GM19467 (cell line): Measurements from ENCODE around the gene UBASH3B.

Experiments used
- ATAC-seq: cut with Tn5 transposase; IDR thresholded peaks from one replicate; pipeline ENCODE4 v1.9.1; 2021; ENCODE audit warnings: mild to moderate bottlenecking, moderate library complexity; ENCODE audit not compliant: unreplicated experiment

UBASH3B gene

DNA sequence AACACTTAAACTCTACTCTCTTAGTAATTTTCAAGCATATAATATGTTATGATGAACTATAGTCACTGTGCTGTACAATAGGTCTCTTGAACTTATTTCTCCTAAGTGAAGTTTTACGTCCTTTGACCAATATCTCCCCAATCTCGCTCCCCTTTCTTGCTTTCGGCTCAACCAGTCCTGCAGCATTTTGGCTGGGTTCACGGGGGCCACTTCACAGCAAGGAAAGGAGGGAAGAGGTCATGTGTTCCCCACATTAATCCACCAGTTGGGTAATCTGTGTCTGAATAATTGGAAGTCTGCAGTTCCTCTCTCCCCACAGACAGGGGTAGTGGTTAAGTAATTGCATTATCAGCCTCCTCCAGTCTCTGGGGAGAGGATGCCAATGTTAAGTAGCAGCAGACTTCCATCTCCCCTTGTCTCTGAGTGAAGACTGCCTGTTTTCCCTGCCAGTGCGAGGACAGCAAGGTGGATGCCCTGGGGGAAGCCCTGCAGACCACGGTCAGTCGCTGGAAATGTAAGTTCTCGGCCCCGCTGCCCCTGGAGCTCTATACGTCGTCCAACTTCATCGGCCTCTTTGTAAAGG, 123.6 kb downstream of the UBASH3B start:
- no peak for ATAC-seq

DNA sequence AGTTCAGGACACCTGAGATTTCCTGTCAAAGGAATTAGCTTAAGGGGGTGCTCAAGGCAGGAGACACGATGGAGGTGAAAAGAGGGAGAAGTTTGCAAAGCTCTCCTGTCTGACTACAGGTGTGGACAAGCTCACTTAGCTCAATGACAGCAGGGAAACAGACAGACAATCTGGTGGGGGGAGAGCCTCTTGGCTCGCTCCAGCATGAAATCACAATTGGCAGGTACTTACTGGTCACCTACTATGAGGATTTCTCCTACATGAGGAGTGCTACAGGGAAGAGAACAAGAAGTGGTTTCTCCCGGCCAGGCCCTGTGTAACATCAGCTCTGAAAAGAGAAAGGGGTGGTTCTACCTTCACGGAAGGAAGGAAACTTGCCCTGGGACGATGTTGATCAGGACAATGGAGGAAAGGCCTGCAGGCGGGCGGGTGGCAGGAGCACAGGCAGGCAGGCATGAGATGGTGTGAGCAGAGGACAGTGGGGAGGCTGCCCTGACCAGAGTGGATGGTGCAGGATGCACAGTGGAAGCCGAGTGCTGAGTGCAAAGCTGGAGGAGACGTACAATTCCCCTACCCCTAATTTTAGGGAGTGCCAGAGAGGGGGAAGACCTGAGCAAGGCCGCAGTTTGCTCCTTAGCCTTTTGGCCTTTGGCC, 124.9 kb downstream of the UBASH3B start:
- no peak for ATAC-seq

DNA sequence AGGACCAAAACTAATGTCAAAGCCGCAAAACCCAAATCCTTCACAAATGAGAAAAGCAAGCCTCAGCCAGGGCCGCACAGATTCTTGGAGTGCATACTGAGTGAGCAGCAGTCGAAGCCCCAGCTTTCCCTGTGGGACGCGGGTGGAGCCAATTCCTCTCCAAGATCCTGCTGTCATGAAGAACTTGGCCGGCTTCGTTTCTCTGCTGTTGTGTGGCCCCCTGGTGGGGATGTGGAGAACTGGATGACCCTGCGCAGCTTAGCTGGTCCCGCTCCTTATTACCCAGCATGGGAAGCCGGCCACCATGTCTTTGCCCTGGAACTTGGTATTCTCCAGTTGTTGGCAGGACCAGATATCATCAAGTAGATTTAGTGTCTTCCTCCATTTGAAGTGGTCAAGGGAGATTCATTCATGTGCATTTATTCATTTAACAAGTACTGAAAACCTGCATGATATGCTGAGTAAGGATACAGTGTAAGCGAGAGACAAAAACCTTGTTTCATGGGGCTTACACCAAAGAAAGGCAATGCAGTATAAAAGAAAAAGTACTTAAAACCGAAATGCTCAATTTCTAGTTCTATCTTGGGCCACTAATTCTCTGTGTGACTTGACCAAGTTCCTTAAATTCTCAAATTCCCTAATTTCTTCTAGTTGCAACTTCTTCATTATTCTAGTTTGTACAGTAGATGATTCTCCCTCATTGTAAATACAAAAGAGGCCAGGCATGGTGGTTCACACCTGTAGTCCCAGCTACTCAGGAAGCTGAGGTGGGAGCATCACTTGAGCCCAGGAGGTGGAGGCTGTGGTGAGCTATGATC, 126.1 kb downstream of the UBASH3B start:
- ATAC-seq, result peak; percentile 74

DNA sequence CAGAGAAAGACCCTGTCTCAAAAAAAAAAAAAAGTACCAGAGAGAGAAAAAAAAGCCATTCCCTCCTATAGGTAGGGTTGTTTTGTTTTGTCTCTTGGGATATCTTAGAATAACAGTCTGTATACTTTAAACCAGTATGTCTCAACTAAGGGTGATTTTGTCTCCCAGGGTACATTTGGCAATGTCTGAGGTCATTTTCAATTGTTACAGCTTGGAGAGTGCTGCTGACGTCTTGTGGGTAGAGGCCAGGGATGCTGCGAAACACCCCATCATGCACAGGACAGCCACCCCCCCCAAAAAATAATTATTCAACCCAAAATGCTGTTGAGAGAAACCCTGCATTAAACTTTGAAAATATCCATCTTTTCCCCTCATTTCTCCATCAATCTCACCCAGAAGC, 126.7 kb downstream of the UBASH3B start:
- ATAC-seq, result no peak

DNA sequence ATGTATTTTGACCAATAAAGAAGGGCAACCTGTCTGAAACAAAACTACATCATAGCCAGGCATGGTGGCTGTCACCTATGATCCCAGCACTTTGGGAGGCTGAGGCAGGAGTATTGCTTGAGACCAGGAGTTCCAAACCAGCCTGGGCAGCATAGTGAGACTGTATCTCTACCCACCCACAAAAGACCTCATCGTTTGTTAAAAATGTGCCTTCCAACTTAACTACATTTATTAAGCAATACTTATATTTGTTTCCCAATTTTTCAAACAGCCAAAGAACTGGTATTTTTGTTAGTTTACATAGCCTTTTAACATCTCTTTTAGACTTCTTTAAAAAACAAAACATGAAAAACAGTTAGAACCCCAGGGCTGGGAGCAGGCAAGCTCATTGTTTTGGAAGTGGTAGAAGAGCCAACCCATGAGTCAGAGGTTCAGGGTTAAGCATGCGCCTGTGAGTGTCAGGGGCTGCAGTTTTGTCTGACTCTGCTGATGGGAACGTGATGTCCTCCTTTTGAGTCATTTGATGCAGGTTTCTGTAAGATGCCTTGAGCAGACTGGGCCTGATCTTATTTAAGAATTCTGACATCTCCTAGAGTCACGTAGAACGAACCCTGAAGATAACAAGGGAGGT, 128.9 kb downstream of the UBASH3B start:
- ATAC-seq, result no peak

DNA sequence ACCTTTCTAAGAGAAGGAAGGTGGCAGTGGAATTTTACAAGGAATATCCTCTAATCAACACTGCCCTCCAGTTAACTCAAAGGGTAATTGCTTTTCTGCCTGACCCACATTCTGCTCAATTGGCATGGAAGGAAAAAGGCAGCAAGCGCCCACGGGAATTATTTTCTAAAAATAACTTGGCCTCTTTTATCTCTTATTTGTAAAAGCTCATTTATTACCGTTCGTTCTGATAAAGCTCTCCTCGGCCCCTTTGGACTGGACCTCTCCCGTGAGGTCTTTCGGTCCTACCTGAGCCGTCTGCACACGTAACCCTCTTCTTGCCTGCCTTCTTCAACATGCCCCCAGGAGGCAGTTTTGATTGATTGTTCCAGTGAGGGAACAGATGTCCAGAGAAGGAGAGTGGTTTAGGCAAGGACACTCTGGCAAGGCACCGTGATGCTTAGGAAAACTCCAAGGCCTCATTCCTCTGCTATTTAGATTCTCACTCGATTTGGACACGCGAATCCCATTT, 129.6 kb downstream of the UBASH3B start:
- ATAC-seq, result no peak

DNA sequence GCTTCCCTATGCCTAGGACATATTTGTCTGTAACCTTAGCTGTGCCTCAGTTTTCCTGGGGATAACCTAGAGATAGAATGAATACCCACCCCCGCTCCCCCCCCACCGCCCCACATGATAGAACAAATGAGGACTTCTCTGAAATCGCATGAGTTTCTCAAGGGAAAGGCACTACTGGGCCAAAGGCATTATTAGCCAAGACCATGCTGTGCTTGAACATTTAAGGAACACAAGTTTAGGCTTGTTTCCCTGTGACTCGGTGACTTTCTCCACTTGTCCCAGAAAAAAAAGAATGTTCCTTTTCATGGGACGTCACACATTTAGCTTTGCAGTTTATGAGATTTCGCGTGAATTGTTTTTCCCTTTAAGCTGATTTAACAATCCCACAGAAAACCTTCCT, 131.4 kb downstream of the UBASH3B start:
- ATAC-seq, result no peak

DNA sequence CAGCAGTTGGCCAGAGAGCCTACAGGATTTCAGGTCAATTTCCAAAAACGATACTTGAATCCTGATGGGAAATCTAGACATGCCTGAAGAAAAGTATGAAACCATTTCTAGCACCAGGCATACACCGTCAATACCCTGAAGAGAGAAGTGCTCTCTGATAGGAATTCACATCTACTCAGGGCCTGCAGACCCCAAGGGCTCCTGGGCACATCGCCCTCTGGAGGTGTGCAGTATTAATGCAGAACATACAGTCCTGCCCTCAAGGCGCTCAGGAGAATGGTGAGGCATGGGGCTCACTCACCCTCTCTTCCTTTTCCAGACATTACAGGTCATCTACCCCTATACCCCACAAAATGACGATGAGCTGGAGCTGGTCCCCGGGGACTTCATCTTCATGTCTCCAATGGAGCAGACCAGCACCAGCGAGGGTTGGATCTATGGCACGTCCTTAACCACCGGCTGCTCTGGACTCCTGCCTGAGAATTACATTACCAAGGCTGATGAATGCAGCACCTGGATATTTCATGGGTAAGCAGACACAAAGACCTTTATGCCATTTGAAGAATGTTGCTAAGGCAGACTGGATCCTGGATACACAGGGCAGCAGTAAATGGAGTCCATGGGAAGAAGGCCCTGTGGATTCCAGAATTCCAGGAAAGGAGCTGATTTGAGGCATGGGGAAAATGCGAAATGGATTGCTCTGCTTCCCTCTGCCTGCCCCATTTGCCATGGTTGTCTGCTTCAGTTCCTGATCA, 133.4 kb downstream of the UBASH3B start:
- no peak for ATAC-seq

DNA sequence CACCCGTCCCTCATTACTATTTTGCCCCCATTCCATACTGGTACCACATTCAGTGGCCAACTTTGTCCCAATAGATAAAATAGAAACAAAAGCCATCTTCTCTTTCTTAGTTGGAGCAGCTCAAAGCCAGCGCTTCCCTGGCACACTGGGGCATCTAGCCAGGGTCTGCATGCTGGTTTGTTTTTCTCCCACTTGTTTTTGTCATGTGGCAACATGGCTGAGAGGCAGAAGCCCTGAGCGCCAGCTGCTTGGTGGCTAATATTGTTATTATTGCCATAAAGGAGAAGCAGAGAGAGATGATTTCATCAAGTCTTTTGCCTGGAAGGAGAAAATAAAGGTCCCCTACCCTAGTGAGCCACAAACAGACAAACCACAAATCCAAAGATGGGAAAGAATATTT, 134.4 kb downstream of the UBASH3B start:
- ATAC-seq, result no peak

DNA sequence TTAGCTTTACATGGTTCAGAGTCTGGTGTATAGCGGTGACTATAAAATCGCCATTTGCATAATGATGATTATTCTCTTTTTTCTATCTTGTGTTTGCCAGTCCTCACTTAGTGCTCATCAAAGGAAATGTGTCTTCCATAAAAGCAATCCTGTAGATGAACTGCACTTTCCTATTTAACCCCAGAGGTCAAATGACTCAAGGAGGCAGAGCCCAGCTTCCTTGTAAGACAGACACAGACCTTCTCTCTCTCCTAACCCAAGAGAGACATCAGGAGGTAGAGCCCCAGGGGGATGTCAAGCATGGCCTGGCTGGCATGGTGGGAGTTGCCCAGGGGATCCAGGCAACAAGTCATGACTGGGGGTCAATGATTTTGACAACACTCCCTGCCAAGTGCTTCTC, 135.9 kb downstream of the UBASH3B start:
- no peak for ATAC-seq

DNA sequence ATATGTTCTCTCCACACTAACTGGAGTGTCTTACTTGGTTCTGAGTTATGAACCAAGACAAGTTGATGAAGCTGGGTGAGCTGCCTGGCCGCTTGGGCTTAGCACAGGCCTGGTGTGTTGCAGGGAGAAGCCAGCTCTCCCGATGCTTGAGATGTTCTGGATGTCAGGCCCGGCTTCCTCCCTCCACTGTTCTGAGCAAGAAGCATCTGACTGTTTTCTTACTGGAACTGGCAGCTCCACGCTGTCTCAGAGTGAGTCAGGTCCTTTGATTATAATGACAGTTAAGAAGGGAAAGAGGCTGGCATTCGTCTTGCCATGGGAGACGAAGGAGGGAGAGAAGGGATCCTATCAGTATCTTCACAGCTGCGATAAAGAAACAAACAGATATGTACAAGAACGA, 136.3 kb downstream of the UBASH3B start:
- no peak for ATAC-seq

DNA sequence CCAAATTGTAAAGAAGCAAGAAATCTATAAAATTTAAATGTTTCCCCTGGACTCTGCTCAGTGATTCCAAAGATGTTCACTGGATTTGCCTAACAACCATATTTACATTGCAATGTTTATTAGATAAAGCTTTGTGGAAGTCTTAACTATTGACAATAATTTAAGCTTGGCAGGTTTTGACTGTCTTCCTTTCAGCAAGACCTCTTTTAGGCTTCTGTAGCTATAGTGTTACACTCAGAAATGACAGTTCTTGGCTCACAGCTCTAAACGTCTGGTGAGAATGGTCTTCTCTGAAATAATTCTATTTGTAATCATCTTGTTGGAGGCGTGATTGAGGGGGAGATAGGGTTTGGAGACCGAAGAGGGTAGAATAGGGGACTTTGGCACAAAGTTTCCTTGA, 138.0 kb downstream of the UBASH3B start:
- no peak for ATAC-seq

DNA sequence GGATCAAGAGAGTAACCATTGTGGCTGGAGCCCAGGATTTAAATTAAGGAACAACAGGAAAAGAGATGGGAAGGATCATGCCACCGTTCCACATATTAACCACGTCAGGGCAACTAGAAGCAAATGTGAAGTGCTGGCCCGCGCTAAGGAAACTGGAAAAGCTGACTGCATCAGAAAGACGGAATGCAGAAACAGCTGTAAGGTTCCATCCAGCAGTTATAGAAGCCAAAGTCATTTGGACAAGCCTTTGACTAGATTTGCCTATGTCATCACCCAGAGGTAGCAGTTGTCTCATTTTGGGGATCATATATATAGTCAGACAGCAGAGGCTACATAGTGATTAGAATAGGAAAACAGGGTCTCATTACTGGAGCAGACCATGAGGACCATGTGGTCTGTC, 139.8 kb downstream of the UBASH3B start:
- ATAC-seq, result no peak

DNA sequence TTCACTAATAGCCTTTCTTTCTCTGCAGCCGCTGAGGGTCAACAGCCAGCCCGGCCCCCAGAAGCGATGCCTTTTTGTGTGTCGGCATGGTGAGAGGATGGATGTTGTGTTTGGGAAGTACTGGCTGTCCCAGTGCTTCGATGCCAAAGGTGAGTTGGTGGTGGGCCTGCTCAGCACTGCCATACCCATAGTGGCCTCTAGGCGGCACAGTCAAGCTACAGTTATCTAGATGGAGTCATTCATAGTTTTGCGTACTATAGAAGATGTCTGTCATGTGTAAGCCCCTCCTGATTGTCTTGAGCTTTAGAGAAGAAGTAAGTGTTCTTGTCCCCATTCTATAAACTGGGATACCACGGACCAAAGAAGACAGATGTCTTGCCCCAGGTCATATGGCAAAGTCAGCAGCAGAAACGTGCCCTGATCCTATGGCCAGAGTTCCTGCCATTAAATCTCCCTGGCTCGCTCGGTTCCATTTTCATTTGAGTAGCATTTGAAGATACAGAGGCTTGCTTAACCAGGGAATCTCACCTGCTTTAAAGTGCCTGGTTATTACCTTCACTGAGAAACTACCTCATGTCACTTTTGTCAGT, 140.7 kb downstream of the UBASH3B start:
- peak; percentile 50 for ATAC-seq

DNA sequence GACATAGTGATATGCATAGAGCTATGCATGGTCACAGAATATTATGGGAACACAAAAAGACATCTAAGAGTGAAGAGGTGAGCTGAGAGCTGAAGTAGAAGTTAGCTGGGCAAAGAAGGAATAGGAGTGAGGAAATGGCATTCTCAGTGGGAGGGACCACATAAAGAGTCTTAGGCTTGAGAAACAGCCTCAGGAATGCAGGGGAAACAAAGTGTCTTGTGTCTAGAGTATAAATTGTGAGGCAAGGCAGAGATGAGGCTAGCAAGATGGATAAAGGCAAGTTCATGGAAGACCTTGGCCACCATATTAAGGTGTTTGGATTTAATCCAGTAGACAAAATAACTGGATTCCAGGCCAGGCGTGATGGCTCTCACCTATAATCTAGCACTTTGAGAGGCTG, 142.1 kb downstream of the UBASH3B start:
- no peak for ATAC-seq

DNA sequence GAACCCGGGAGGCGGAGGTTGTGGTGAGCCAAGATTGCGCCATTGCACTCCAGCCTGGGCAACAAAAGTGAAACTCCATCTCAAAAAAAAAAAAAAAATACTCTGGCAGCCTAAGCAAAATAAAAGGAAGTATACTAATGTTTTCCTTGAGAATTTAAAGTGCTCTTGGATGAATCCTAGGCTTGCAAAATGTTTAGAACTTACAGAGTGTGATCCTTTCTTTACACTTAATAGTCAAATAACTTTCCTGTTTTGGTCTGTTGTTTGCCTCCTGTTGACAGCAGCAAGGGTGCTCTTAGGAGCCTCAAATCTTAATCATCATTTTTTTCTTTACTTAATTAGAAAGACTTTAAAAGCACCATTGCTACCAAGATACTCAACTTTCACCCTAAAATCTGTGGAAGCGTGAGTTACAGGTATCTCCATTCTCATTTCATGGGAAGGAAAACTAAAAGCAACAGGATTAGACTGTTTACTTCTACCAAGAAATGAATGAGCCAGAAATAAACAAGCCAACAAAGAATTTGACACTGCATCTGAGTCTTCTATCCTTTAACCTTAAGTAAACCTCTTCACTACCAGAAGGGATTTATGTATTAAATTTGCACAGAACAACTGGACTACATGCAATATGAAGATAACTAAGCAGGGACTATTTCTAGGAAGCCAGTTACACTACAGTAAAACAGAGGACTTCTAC, 144.0 kb downstream of the UBASH3B start:
- ATAC-seq, result no peak

DNA sequence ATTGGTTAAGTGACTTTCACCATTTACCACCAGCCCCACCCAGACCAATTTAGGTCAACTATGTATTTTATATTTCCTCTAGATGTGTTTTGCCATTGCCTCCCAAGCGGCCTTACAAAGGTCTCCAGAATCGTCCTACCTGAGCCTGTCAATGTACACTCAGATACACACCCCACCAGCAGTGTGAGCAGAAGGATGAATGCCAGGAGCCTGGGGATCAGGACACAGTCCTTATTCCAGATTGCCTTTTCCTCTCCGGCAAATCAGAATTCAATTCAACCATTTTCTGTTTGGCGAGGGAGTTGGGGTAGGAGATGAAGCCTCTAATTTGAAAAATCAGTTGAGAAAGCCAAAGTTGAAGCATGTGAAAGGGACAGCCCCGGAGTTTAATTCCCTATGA, 147.4 kb downstream of the UBASH3B start:
- ATAC-seq, result no peak

DNA sequence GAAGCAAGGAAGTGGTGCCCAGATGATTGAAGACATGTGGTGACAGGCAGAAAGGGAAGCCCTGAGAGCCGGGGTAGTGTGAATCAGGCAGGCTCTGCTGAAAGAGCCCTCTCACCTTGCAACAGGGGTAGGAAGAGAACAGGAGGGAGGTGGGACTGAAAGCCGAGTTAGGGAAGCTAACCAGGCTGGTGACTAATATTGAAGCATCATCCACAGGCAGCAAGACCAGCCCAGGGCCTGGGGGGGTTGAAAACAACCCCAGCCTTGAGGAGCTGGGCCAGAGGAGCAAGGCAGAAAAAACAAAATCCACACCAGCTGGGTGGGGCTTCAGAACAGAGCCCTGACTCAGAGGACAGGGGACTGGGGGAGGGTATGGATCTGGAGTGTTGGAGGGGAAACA, 147.8 kb downstream of the UBASH3B start:
- no peak for ATAC-seq

DNA sequence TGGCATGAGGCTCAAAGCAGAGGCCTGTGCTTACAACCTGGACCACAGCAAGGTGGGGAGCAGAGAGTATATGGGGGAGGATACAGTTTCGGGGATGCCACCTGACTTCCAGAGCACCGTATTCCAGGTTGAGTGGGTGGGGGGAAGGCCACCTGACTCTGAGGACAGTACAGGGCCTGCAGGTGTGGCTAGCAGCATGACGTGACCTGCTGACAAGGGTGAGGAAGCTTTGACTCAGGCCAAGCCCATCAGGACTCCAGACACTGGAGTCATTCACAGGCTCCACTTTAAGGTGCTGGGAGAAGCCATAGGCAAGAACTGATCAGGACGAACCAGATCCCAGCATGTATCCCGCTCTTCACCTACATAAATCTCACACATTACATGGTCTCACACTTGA, 148.2 kb downstream of the UBASH3B start:
- no peak for ATAC-seq

DNA sequence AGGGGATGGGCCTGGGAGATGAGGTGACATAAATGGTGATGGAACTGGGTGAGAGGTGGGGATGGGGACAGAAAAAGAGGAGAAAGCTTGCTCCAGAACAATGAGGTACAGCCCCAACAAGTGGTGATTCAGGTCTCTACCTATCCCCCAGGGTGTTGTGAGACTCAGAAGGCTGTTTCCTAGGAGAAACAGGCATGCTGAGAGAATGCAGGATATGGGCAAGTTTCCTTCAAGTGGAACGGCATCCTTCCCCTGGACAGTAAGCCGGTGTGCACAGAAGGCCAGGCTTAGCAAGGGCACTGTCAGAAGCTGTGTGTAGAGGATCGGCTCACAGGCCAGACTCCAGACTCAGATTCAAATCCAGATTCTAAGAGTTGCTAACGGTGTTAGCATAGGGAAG, 148.6 kb downstream of the UBASH3B start:
- no peak for ATAC-seq
